ENCODE measurements around the gene KIF18B. TPM values are rescaled to one million over a fixed set of nuclear protein-coding genes. Genes with fewer than 3 reads are reported as not detected.

The KIF18B gene
- polyA plus RNA-seq (2011; rRNA removed) (5.5 and 10.6 TPM in 2 replicates), polyA minus RNA-seq (2011; rRNA and poly(A)+ RNA removed) (21.8 and 25.9 TPM in 2 replicates)

DNA sequence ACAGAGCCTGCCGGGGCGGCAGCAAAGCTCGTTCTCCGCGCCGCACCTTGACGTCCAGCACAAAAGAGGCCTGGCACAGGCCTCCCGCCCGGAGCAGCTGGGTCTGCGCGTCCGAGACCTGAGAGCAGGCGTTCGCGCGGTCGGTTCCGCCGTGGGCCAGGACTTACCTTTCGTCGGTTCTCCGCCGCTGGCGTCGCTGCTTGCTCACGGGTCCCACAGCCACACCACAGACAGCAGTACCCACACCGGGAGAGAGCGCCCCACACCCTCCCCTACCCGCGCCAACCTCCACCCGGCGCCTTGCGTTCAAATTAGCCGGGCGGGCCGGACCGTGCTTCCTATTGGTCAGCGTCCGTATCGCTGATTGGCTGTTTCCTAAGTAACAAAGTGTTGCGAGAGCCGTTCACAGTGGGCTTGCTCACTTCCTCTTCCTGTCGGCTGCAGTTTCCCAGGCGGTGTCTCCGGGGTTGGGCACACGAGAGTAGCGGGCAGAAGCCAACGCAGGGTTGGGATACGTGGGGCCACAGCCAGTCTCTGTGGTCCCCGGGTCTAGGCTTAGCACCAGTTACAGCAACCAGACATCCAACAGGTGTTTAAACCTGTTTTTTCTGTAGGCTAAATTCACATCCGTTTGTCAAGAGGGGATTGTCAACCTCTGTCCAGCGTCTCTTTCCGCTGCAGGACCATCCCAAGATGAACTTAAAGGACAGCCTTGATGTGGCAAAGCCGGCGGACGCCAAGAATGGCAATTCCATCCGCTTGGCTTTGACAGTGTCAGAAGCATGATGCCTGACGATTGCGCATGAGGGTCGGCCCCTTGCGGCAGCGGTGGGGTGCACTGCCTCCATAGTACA lies at the start of gene KIF18B:
KIF18B (minus strand) TSS at position 313 of the 854 bp plus-strand sequence. CDS start 11,429 bp downstream, outside the sequence.
- ChIA-PET POLR2A (no interaction called here), CTCF (no interaction called here)
- DNase-seq (ENCODE audit: low read depth), result peak; percentile 60
- no peaks in the 10 kb centered on the region for H3K27me3 ChIP-seq (ENCODE audit: control insufficient read depth, insufficient read depth, low read length)
- TF ChIP-seq, protein P1, sequence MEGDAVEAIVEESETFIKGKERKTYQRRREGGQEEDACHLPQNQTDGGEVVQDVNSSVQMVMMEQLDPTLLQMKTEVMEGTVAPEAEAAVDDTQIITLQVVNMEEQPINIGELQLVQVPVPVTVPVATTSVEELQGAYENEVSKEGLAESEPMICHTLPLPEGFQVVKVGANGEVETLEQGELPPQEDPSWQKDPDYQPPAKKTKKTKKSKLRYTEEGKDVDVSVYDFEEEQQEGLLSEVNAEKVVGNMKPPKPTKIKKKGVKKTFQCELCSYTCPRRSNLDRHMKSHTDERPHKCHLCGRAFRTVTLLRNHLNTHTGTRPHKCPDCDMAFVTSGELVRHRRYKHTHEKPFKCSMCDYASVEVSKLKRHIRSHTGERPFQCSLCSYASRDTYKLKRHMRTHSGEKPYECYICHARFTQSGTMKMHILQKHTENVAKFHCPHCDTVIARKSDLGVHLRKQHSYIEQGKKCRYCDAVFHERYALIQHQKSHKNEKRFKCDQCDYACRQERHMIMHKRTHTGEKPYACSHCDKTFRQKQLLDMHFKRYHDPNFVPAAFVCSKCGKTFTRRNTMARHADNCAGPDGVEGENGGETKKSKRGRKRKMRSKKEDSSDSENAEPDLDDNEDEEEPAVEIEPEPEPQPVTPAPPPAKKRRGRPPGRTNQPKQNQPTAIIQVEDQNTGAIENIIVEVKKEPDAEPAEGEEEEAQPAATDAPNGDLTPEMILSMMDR (IDR thresholded peaks at IDR 0.05; ENCODE audit: insufficient read depth, low read depth, low read length), result no peak
- H3K4me3 ChIP-seq (ENCODE audit: low read depth, low read length), result peak within 1 kb of the TSS; percentile 81
- no peaks in the 10 kb centered on the region for H3K36me3 ChIP-seq (ENCODE audit: control insufficient read depth, insufficient read depth, low read length)

DNA sequence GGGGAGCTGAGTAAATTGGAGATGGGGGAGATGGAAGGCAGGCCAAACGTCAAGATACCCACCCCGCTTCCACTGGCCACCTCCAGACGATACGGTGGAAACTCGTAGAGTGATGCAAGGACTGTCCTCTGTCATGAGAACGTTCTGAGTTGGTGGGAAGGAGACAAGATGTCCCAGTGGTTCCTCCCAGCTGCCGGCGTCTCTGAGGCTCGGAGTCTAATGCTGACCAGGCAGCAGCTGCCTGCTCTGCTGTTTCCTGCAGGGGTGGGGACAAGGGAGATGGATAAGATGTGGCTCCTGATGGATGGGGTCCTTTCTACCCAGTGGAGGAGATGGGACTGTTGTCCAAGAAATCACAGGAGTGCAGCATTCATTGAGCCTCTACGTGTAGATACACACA lies 48.7 kb upstream of the KIF18B start:
- TF ChIP-seq, protein P1 (IDR thresholded peaks at IDR 0.05; ENCODE audit: insufficient read depth, low read depth, low read length), result no peak
- no peak for DNase-seq (ENCODE audit: low read depth)
- Histone ChIP-seq H3K36me3 (ENCODE audit: control insufficient read depth, insufficient read depth, low read length) (no peaks in the 10 kb centered on the region), H3K4me3 (ENCODE audit: low read depth, low read length) (no peak overlapping the region), H3K27me3 (ENCODE audit: control insufficient read depth, insufficient read depth, low read length) (peaks cover 21% of the 10 kb centered on the region)
- CTCF ChIA-PET, result interaction anchor here (1.4 to 1.8 kb wide), 2 partner anchors 9 to 18 kb away, joined by 3 to 5 read pairs; no protein-coding TSS in a partner anchor
- POLR2A ChIA-PET, result no interaction called here

DNA sequence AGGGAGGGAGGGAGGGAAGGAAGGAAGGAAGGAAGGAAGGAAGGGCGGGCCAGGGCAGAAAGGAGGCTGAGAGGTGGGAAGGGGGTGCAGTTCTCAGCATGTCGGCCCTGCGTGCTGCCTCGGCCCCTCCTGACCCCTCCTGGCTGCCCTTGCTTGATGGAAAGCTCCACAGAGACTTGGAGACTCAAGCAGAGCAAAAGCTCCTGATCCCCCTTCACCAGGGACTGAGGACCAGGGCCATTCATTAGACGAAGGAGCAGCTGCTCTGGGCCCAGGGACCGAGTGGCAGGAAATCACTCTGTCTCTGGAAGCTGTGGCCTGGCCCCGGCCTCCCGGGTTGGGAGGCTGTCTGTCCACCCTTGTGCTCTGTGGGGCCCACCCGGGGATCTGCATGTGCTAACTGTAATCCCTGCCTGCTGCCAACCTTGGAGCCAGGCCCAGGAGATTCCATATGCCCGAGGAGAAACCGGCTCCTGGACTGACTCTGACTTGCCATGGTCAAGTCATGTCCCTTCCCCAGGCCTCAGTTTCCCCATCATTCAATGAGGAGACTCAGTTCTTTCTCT lies 47.9 kb upstream of the KIF18B start:
- H3K36me3 ChIP-seq (ENCODE audit: control insufficient read depth, insufficient read depth, low read length), result no peaks in the 10 kb centered on the region
- TF ChIP-seq, protein P1 (IDR thresholded peaks at IDR 0.05; ENCODE audit: insufficient read depth, low read depth, low read length), result no peak
- POLR2A ChIA-PET, result no interaction called here
- no peak for DNase-seq (ENCODE audit: low read depth)
- peaks cover 21% of the 10 kb centered on the region for H3K27me3 ChIP-seq (ENCODE audit: control insufficient read depth, insufficient read depth, low read length)
- no peak overlapping the region for H3K4me3 ChIP-seq (ENCODE audit: low read depth, low read length)
- CTCF ChIA-PET, result interaction anchor here (1.4 to 1.8 kb wide), 2 partner anchors 8 to 17 kb away, joined by 3 to 5 read pairs; no protein-coding TSS in a partner anchor

DNA sequence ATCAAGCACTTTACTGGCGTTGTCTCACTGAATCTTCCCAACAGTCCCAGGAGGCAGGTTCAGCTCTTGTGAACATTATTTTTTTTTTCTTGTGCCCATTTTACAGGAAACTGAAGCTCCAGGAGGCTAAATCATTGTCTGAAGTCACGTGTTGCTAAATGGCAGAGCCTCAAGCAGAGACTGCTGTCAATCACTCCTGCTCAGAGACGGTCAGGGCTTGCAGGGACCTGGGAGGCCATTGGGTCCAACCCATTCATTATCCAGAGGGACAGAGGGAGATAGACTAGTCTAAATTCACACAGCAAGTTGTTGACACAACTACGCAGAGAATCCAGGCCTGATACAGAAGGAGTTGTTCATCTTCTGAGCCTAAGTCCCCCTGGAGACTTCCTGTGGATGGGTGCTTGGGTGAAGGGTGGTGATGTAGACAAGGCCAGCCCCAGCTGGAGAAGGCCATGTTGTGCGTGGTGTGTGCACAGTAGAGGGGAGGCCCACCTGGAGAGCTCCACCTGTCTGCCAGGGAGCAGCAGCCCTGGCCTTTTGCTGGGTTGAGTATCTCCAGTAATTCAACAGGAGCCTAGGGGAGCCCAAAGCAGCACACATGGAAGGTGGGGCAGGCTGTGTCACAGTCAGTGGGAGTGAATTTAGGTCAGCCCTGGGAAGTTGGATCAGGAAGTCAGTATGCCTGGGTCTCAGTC lies 44.8 kb upstream of the KIF18B start:
- no peak for DNase-seq (ENCODE audit: low read depth)
- TF ChIP-seq, protein P1 (IDR thresholded peaks at IDR 0.05; ENCODE audit: insufficient read depth, low read depth, low read length), result no peak
- CTCF ChIA-PET, result interaction anchor here (1.2 to 2.2 kb wide), 4 partner anchors 27 to 213 kb away, joined by 3 to 8 read pairs (median 4); no protein-coding TSS in a partner anchor

More for the DNA sequence above, 44.8 kb upstream of the KIF18B start:
- POLR2A ChIA-PET, result no interaction called here
- peaks cover 18% of the 10 kb centered on the region for H3K27me3 ChIP-seq (ENCODE audit: control insufficient read depth, insufficient read depth, low read length)
- H3K4me3 ChIP-seq (ENCODE audit: low read depth, low read length), result no peak overlapping the region
- no peaks in the 10 kb centered on the region for H3K36me3 ChIP-seq (ENCODE audit: control insufficient read depth, insufficient read depth, low read length)

Data from BJ (cell line).